ENCODE results near the gene CARD11.
A peak's percentile ranks its signal among the peaks of the same experiment; 100 is the strongest.
"Not testable (repeated sequence)": the region's sequence is repeated elsewhere in the genome, so short reads cannot be mapped to it uniquely, and the experiment has no call there.

CARD11 gene

DNA sequence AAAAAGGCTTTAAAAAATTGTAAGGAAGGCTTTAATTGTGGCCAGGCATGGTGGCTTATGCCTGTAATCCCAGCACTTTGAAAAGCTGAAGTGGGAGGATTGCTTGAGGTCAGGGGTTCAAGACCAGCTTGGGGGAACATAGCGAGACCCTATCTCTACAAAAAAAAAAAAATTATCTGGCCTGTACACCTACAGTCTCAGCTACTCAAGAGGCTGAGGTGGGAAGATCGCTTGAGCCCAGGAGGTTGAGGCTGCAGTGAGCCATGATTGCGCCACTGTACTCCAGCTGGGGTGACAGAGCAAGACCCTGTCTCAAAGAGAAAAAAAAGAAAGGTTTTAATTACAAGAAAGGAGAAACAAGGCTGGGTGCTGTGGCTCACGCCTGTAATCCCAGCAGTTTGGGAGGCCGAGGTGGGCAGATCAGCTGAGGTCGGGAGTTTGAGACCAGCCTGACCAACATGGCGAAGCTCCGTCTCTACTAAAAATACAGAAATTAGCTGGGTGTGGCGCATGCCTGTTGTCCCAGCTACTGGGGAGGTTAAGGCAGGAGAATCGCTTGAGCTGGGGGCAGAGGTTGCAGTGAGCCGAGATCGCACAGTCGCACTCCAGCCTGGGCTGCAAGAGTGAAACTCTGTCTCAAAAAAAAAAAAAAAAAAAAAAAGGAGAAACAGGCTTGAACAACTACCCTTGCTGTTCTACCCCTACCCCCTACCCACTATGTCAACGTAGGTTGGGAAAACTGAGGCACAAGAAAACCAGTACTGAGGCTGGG, 83.7 kb downstream of the CARD11 start:
- DNase-seq, result peak; percentile 6

DNA sequence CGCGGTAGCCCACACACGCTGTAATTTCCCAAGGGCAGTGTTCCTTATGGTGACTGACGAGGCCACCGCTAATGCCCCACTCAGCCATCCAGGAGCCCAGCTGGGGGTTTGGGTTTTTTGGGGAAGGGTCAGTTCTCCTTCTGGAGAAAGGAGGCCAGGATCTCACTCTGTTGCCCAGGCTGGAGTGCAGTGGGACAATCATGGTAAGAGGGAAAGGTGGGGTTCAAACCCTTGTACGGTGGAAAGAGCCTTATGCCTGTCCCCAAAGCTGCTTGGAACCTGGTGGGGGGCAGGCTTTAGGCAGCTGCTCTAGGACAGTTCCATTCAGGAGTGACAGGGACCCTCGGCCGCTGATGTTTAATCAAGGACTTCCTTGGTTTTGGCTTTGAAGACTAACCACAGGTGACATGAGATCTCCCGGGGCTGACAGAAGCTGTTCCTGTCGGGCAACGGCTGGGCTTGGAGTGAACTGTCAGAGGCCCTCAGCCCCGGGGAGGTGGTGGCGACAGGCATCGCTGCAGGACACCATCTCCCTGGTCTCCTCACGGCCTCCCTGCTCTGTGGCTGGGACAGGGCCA, 84.5 kb downstream of the CARD11 start:
- DNase-seq, result peak; percentile 17

DNA sequence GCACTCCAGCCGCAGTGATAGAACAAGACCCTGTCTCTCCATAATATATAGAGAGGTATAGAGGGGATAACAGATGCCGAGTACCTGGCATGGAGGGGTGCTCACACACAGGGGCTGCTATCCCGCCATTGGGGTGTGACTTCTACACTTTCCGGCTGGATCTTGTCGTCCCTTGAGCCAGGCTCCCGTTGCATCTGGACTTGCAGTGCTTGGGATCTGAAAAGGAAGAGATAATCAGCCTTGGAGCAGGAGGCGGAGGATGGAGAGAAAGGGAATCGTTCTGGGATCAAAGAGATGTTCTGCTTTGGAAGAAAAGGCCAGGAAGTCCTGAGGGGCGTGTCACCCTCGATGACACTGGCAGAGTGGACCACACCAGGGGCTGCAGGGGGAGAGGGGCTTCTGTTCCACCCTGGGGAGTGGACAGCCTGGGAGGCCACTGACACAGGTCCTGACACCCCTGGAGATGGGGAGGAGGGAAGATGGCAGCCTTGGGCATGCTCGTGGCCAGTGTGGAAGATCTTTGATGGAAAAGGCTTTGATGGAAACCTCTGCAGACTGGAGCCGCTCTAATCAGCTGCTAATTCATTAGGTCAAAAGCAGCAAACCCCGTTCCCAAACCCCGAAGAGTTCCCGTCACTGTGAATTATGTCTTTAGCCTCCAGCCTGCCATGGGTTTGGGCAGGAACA, 85.1 kb downstream of the CARD11 start:
- peak; percentile 14 for DNase-seq

DNA sequence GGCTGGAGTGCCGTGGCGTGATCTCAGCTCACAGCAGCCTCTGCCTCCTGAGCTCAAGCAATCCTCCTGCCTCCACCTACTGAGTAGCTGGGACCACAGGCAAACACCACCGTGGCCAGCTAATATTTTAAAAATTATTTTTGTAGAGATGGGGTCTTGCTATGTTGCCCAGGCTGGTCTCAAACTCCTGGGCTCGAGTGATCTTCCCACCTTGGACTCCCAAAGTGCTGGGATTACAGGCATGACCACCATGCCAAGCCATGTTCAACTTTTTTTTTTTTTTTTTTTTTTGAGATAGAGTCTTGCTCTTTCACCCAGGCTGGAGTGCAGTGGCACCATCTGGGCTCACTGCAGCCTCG, 86.3 kb downstream of the CARD11 start:
- not testable (repeated sequence) for DNase-seq

DNA sequence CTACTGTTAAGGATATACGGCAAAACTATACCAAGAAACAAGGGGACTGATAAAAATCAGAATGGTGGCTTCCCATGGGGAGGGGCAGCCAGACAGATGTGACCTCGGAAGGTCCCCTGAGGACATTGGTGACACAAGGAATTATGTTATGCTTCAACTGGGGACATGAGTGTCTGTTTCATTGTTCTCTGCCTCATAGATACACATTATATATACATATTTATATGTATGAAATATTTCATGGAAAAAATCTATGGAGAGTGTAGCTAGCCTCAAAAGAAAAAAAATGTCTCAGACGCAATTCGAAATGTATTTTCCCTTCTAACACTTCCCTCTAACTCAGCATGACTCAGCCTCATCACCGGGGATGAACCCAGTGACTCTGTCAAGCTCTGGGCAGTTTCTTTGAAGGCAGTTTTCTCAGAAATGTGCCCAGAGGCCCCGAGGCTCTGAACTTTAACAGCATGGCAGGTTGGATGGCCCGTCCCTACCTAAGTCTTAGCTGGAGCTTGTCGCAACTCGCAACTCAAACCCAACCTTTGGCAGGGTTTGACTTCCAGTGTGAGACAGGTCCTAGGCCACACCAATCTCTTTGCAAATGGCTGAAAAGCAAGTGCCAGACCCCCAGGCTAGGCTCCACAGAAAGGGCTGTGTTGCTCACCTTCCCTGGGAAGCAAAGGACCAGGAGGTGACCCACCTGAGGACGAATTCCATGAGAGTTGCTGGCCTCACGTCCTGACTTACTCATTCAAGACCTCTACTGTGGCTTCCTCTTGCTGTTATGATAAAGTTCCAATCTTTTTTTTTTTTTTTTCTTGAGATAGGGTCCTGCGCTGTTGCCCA, 86.9 kb downstream of the CARD11 start:
- DNase-seq, result peak; percentile 41

DNA sequence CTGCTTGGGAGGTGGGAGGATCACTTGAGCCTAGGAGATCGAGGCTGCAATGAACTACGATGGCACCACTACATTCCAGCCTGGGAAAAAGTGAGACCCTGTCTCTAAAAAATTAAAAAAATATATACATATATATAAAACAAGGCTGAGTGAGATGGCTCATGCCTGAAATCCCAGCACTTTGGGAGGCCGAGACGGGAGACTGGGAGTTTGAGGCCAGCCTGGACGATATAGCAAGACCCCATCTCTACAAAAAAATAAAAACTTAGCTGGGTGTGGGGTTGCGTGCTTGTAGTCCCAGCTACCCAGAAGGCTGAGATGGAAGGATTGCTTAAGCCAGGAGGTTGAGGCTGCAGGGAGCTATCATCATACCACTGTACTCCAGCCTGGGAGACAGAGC, 87.6 kb downstream of the CARD11 start:
- no peak for DNase-seq

DNA sequence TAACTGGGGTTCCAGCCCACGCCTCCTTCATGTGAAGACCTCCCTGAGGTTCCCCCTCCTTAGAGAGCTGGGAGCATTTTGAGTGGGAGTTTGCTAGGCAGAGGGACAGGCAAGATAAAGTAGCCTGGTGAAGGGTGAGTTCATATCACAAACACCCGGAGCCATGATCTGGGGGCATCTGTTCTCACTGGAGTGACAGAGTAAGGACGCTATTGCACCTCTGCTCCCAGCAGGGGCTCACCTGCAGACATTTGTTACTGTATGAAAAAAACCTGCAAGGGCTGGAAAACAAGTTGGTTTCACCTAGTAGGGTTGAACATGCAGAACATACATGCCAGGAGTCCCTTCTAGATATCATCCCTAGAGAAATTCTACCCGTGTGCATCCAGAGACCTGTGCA, 88.4 kb downstream of the CARD11 start:
- peak; percentile 19 for DNase-seq

DNA sequence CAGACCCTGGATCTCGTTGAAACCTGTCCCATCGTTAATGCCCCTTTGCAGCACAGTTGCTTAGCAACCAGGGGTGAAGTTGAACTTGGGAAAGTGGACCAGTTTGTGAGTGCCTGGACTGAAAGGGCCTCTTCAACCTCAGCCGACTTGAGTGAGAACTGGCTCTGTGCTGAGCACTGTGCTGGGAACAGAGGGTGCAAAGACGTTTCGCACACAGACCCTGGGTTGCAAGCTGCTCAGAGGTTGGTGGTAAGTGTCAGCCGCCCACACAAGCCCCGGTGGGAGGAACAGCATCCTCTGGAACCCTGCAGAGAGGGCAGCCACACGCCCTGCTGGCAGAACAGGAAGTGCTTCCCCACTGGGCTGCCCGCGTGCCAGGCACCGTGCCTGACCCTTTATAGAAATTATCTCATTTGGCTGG, 89.2 kb downstream of the CARD11 start:
- peak; percentile 29 for DNase-seq

DNA sequence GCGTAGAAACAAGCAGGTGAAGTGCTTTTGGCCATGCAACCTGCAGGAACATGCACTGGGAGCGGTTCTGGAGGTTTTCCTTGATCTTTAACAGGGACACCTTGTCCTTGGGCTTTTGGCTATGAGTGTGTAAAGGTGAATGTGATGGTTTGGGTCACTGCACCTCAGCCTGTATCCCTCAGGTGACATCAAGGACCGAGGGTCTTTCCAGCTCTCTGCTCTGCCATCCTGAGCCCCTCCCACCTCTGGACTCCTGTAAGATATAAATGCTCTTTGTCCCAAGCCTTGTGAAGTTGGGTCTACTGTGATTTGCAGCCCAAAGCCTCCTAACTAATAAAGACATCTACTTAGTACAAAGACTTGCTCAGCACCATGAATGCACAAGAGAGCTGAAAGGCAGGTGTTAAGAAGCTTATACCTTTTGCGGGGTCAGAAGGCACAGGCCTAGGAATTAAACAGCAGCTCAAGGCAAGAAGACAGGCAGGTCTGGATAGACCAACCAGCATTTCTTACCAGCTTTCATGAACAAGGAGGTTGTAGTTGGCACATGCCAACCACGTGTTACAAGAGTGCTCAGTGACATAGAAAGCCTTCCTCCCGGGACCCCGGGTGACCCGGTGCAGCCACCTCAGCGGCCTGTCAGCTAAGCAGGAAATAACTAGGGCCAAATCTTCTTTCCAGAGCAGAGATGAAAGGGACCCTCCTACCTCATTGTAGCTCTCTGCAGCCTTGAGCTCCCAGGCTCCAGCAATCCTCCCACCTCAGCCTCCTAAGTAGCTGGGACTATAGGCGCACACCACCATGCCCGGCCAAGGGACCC, 89.9 kb downstream of the CARD11 start:
- peak; percentile 8 for DNase-seq

DNA sequence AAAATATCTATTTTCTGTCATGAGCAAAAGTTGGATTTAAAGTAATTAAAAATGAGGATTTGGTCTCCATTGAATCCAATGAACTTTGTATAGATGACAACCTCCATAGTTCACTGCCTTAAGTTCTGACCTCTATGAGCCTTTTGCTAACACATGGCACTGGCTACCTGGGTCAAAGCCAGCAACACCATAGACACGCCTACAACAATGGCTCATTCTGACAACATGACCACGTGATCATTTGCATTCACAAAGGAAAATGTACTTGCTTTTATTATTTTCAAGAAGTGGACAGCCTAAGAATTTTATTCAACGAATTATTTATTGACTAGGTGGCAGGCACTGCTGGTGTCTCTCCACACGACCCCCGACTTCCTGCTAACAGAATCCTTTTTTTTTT, 90.6 kb downstream of the CARD11 start:
- no peak for DNase-seq

DNA sequence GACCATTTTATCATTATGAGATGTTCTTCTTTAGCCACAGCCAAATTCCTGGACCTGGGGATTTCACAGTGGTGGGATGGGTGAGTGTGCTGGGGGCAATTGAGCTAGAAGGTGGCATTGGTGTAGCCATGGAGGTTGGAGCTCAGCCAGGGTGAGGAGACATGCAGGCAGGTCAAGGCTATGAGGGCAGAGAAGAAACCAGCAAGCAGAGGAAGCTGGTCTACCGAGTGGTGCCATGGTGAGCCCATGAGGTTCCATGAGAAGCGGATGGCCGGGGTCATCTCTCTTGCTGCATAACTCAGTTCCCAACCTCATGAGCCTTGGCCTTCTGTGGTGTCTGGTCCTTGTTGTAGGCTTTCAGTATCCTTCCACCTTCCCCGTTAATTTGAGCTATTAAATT, 91.4 kb downstream of the CARD11 start:
- DNase-seq, result peak; percentile 15

DNA sequence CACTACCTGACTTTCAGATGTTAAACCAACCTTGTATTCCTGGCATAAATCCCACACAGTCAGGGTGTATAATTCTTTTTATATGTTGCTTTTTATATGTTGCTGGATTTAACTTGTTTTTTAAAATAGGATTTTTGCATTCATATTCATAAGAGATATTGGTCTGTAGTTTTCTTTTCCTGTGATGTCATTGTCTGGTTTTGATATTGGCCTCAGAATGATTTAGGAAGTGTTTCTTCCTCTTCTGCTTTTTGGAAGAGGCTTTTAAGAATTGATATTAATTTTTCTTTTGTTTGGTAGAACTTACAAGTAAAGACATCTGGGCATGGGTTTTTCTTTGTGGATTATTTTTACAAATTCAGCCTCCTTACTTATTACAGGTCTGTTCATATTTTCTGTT, 93.1 kb downstream of the CARD11 start:
- no peak for DNase-seq

DNA sequence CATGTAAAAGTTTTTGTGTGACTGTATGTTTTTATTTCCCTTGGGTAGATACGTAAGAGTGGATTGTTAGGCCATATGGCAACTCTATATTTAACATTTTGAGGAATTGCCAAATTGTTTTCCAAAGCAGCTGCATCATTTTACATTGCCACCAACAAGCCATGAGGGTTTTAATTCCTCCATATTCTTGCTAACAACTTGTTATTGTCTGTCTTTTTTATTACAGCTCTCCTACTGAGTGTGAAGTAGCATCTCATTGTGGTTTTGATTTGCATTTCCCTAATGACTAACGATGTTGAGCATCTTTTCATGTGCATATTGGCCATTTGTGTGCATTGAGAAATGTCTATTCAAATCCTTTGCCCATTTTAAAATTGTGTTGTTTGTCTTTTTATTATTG, 94.9 kb downstream of the CARD11 start:
- DNase-seq, result no peak

DNA sequence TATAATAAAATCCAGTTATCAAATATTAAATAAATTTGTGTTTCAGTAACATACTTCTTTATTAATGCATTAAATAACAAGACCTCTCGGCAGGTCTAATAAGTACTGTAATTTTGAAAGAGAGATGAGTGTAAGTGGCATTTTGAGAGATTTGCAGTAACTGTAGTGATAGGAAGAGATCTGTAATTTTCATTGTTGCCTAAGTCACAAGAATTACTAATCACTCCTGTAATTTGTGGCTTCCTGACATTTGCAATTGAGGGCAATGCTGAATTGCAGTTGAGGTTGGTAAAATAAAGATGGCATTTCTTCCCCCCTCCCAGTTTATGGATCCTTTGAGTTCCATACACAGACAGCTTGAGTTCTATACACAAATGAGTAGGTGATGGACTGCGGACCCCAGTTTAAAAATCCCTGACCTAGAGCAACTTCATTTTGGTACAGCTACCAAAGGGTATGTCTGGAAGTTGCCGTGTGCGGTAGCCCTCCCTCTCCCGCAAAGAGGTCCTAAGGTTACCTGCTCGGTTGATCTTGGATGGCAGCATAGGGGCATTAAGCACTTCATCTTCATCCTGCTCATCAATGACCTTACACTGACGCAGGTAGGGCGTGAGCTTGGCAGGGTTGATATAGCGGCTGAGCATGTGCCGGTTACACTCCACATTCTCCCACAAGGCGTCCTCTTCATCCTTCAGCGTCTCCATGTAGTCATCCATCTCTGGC, 96.4 kb downstream of the CARD11 start:
- DNase-seq, result peak; percentile 4

DNA sequence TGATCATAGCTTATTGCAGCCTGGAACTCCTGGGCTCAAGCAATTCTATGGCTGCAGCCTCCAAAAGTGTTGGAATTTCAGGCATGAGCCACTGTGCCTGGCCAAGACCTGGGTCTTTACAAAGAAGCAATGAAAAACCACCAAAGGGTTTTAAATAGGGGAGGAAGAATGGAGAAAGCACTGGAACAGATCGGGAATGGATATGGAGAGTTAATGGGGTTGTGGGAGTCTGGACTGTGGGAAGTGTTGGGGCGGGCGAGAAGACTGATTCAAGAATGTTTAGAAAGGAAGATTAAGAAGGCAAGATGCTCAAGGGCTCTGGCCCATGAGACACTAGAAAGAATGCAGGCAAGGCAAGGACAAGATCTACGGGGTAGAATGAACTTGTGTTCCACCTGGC, 98.5 kb downstream of the CARD11 start:
- peak; percentile 3 for DNase-seq

DNA sequence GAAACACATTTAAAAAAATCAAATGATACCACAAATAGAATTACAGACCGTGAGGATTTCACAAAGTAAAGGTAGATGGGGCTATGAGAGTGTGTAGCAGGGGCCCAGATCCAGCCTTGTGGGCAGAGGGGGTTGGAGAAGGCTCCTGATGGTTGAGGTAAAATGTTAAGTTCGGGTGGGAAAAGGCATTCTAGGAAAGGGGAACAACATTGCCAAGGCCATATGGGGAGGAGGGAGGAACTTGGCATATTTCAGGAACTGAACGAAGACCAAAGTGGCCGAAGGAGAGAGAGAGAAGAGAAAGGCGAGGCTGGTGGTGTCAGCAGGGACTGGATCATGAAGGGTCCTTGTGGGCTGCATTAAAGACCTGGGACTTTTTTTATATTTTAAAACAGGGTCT, 98.9 kb downstream of the CARD11 start:
- DNase-seq, result peak; percentile 5

DNA sequence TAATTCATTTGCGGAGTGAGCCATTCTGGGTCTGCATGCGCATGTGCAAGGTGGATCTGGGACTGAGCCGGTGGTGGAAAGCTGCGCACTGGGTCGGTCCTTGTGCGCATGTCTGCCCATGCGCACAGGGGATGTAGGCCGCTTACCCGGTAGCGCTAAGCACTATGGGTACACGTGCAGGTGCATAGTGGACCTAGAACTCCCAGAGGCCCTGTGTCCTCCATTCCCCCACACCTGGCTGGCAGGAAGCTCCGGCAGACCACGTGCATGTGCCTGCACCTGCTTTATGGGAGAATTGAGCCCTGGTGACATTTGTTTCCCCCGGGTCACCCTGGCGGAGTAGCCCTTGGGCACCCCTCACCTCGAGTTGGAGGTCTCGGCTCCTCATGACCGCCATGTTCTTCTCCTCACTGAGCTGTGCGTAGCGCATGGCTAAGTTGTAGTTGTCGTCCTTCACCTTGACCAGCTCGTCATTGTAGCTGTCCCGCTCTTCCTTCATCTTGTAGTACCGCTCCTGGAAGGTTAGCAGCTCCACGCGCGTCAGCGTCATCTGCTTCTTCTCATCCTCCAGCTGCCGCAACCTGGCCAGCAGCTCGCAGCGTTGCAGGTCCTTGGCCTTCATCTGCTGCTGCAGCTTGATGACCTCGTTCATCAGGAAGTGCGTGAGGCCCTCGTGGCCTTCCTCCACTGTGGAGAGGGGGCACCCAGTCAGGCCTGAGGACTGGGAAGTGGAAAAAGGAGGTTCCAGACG, 99.6 kb downstream of the CARD11 start:
- DNase-seq, result peak; percentile 27

DNA sequence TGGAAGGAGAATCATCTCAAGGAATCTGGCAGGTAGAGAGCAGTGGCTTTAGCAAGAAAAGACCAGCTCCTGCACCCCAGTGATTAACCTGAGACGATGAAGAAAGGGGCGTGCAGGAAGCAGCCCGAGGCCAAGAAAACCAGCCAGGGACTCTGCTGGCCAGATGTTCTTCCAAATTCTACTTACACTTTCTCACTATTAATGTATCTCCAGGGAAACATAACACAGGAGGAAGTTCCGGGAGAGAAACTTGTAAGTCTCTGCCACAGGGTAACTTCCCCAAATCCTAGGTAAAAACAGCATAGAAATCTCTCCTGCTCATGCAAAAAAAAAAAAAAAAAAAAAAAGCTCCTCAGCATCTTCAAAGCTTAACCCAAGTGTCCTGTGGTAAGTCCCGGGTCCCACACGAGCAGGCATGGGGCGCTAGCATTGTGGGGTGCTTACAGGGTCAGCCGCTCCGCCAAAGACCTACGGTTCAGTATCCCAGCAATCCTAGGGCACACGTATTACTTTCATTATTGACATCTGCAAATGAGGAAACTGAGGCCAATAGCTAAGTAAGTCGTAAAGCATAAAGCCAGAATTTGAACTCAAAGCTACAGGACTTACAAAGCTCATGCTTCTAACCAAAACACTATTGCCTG, 102.3 kb downstream of the CARD11 start:
- no peak for DNase-seq

DNA sequence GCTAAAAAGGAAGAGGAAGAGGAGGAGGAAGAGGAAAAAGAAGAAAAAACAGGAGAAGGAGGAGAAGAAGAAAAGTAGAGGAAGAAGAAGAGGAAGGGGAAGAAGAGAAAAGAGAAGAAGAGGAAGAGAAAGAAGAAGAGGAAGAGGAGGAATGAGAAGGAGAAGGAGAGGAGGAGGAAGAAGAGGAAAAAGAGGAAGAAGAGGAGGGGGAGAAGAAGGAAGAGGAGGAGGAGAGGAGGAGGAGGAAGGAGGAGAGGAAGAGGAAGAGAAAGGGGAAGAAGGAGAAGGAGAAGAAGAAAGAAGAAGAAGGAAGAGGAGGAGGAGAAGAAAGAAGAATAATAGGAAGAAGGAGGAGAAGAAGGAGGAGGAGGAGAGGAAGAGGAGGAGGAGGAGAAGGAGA, 103.2 kb downstream of the CARD11 start:
- no peak for DNase-seq

DNA sequence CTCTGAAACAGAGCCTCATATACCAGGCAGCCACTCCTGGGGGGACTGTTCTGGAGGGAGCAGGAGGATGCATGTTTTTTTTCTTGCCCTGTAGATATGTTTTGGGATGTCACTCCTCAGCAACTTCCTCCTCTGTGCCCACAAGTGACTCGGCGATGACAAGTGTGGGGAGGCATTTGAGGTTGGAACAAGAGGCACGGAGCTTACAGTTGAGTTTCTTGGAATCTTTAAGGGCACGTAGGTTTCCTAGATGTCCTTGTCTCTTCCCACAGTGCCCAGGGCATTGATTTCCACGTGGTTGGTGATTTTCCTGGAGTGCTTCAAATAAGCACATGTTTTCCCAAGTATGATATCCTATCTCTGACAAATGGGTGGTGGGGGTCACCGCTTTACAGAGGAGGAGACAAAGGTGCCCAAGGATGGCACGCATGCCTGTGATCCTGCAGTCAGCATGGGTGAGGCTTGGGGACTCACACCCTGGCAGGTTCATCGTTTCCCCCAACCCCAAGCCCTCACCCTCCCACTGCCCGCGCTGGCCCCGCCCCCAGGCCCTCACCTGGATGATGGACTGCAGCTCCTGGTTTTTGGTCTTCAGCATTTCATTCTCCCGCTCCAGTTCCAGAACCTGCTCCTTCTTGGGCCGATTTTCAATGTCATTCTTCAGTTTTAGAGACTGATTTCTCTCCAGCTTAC, 104.3 kb downstream of the CARD11 start:
- peak; percentile 6 for DNase-seq
